ENCODE data around the gene SPATA18.

GRCh38 chr4:52107336-52107735 is 56.2 kb downstream of the SPATA18 start:
- TF ChIP-seq CTCF (IDR thresholded peaks at IDR 0.05) (no peak), POLR2A (IDR thresholded peaks at IDR 0.05) (no peak)
